K562 treated with DMSO at 1 percent for 4 hours (cell line): ENCODE results near the gene CDK2AP2. TPM values are rescaled to one million over a fixed set of nuclear protein-coding genes. Genes with fewer than 3 reads are reported as not detected.

ENCODE experiments used
- total RNA-seq: library from RNA; unstranded; fragments of 300-600 nt; gene quantifications from 2 replicates; pipeline ENCODE4 v1.2.3, GENCODE V29; 2022; ENCODE audit not compliant: insufficient read depth

The CDK2AP2 gene, protein sequence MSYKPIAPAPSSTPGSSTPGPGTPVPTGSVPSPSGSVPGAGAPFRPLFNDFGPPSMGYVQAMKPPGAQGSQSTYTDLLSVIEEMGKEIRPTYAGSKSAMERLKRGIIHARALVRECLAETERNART
- total RNA-seq: 117 and 122 TPM in 2 replicates

DNA sequence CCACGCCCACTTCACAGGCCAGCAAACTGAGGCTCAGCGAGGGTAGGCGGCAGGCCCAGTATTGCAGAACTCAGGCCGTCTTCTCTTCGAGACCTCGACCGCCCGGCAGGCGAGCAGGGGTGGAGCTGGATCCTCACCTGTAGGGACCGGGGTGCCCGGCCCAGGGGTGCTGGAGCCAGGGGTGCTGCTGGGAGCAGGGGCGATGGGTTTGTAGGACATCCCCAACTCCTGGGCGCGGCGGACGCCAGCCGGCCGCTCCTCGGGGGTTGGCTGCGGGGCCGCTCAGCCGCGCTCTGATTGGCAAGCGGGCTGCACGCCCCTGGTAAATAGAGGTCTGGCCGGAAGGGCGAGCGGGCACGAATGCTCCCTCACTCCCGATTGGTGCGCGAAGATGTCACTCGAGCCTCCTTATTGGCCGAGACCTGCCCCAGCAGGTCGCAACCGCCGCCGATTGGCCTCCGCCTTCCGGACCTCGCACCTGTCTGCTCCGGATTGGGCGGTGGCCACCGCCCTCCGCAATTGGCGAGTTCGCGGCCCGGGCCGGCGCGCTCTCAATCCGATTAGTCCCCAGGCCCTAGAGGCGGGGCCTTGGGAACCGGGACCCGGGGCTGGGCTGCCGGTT is at the start of gene CDK2AP2:
Gene CDK2AP2, minus strand, starts transcription at position 299 of the 622 bp plus-strand sequence. Its CDS starts 80 bp downstream, at position 219.

DNA sequence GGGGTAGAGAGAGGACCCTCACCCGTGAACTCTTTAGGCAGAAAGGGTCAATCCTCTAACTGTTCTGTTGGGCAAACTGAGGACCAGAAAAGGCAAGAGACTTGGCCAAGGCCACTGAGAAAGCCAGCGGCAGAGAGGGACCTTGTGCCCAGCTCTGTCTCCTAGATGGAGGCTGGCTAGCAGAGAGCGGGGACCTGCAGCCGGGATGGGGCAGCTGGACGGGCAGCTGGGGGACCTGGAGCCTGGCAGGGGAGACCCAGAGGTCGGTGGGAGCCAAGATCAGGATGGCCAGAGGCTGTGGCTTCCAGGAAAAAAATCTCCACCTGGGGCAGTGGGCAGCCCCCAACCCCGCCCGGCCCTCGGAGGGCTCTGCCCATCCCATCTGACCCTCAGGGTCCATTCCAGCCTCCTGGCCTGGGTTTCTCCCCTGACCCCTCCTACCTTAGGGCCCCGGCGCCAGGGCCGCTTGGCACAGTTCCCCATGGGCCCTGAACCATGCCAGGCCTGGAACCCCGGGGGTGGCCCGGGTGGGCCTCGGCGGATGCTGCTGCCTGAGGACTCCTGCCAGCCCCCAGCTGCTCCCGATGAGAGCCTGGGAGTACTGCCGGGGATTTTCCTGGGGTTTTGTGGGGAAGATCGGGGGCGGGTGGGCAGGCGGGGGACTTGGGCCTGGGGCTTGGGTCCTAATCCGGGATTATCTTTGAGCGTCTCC is 15.0 kb upstream of the CDK2AP2 start, which contains the start of gene CABP2:
Gene CABP2, minus strand, starts transcription at position 603 of the 712 bp plus-strand sequence. Its CDS starts 120 bp downstream, at position 483.

DNA sequence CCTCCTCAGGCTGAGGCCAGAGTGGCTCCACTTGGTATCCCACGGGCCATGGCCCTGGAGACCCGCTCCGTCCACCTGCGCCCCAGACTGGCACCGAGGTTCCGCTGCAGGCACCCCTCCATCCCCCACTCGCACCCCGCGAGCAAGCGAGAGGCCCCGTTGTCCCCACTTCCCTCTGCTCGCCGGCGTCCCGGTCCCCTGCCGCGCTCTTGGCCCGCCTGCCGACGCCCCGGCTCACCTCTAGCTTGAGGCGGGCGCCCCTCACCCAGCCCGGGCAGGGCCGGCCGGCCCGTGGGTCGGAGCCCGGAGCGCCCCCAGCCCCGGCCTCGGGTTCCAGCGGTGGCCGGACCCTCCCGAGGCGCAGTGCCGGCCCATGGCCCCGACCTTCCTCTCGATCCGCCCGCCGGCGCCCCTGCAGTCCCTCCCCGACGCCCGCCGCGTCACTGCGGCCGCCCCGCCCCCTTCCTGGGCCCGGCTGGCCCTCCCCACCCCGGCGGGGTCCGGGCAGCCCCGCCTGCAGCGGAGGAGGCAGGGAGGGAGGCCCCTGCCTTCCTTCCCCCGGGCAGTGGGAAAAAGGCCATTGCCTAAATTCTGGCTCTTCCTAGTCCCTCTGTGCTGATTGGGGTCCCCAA is 2.9 kb downstream of the CDK2AP2 start, which contains the start of gene PITPNM1:
Gene PITPNM1, minus strand, starts transcription at position 414 of the 632 bp plus-strand sequence. CDS start 1,183 bp downstream, outside the sequence.

DNA sequence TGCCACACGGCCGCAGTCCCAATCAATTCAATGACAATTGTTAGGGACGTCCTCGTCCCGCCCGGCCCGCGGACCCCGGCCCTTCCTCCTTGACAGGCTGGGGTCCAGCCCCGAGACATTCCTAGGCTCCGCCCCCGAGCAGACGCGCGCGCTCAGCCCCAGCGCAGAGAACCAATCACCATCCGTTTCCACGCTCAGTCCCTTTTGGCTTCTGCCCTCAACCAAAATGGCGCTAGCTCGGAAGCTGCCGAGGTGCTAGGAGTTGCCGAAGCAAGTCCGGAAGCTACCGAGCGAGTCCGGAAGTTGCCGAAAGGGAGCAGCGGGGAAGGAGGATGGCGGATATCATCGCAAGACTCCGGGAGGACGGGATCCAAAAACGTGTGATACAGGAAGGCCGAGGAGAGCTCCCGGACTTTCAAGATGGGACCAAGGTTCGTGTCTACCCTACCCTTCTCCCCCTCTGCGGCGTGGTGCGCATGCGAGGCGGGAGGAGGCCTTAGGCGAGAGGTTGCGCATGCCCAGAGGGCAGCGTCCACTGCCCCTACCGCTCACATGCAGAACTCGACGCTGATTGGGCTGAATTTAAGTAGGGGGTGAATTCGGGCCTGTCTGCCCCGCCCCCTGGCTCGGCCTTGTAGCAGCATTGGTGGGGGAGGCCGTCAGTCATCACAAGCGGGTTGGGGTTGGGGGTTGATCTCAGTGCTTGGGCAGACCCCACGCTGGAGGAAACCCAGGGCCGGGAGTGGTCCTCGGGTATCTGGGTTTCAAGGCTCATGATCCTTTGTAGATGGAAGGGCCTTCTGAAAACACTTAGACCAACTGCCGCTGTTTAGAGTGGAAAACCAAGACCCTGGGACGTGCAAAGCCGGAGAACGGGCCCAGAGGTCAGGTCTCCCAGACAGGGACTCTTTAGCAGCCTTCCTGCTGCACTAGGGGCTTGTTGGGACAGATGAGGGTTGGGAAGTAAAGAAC is 24.8 kb downstream of the CDK2AP2 start, which contains the start of gene AIP:
Gene AIP, plus strand, starts transcription at position 200 of the 972 bp plus-strand sequence. Its CDS starts 133 bp downstream, at position 333.

DNA sequence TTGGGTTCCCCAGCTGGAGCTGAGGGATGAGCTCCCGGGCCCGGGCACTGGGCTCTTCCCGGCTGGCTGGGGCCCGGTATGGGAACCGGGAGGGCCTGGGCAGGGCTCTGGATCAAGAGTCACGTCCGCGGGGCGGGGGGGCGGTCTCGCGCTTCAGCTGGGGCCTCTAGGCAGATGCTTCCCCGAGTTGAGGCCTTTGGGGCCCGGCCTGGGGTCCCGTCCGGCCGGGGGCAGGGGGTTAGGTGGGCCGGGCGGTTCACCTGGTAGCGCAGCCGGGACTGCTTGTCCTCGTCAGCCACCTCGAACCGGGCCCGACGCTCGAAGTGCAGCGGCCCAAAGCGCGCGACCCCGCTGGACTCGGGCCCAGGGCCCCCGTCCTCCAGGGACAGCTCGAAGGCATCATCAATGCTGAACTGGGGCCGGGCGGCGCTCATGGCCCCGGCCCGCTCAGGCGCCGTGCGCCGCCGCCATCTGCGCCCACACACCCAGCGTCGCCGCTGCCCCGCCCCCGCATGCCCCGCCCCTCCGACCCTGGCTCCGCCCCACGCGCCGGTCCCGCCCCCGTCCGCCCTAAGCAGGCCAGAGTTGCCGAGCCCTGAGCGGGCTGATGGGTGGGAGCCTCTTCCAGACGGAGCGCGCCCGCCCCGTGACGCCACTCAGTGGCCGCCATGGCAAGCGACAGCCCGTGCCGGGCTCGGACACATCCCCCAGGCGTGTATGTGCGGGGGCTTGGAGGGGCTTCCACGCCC is 39.0 kb downstream of the CDK2AP2 start, which contains the start of gene TMEM134:
Gene TMEM134, minus strand, starts transcription at position 493 of the 749 bp plus-strand sequence. Its CDS starts 59 bp downstream, at position 434.

Other genes with a start within 250 kb of the CDK2AP2 start
- 131 and 142 TPM in 2 replicates for gene GRK2, start 241.7 kb downstream of the CDK2AP2 start, total RNA-seq
- 40.8 and 46.3 TPM in 2 replicates for gene ANKRD13D, start 218.9 kb downstream of the CDK2AP2 start, total RNA-seq
- 3.9 and 8.5 TPM in 2 replicates for gene SSH3, start 204.6 kb downstream of the CDK2AP2 start, total RNA-seq
- gene POLD4, start 154.6 kb downstream of the CDK2AP2 start, total RNA-seq: 82.5 and 123 TPM in 2 replicates
- gene CLCF1, start 134.6 kb downstream of the CDK2AP2 start, total RNA-seq: 1.0 and 1.2 TPM in 2 replicates
- gene RAD9A, start 116.2 kb downstream of the CDK2AP2 start, total RNA-seq: 38.7 and 39.2 TPM in 2 replicates
- gene PPP1CA, start 106.3 kb downstream of the CDK2AP2 start, total RNA-seq: 321 and 325 TPM in 2 replicates
- gene TBC1D10C, start 104.1 kb downstream of the CDK2AP2 start, total RNA-seq: 1.4 and 1.7 TPM in 2 replicates
- not detected in 2 replicates for gene CARNS1, start 92.5 kb downstream of the CDK2AP2 start, total RNA-seq
- 72.1 and 83.4 TPM in 2 replicates for gene RPS6KB2, start 79.7 kb downstream of the CDK2AP2 start, total RNA-seq
- 2.1 and 2.5 TPM in 2 replicates for gene PTPRCAP, start 70.5 kb downstream of the CDK2AP2 start, total RNA-seq
- gene CORO1B, start 64.7 kb downstream of the CDK2AP2 start, total RNA-seq: 222 and 228 TPM in 2 replicates
- not detected in 2 replicates for gene GPR152, start 55.4 kb downstream of the CDK2AP2 start, total RNA-seq
- not detected in 2 replicates for gene CABP4, start 52.8 kb downstream of the CDK2AP2 start, total RNA-seq
- 44.8 and 54.3 TPM in 2 replicates for gene TMEM134, start 38.9 kb downstream of the CDK2AP2 start, total RNA-seq
- 111 and 127 TPM in 2 replicates for gene AIP, start 25.1 kb downstream of the CDK2AP2 start, total RNA-seq
- gene PITPNM1, start 2.8 kb downstream of the CDK2AP2 start, total RNA-seq: 39.7 and 47.4 TPM in 2 replicates
- gene CABP2, start 15.3 kb upstream of the CDK2AP2 start, total RNA-seq: not detected in 2 replicates
- gene GSTP1, start 75.7 kb upstream of the CDK2AP2 start, total RNA-seq: 2,202 and 2,224 TPM in 2 replicates
- gene NDUFV1, start 98.8 kb upstream of the CDK2AP2 start, total RNA-seq: 188 and 204 TPM in 2 replicates
- 12.3 and 16.7 TPM in 2 replicates for gene NUDT8, start 121.8 kb upstream of the CDK2AP2 start, total RNA-seq
- not detected in 2 replicates for gene TBX10, start 131.6 kb upstream of the CDK2AP2 start, total RNA-seq
- gene ACY3, start 142.6 kb upstream of the CDK2AP2 start, total RNA-seq: not detected in 2 replicates
- gene ALDH3B2, start 166.5 kb upstream of the CDK2AP2 start, total RNA-seq: not detected in 2 replicates